Transverse colon (tissue), 4 donors: ENCODE measurements around the gene C2orf92. TPM values are rescaled to one million over a fixed set of nuclear protein-coding genes. Genes with fewer than 3 reads are reported as not detected.

Source experiments
- DNase-seq: peaks from one replicate; pipeline ENCODE4 v3.0.0-alpha.2; 2019
- H3K27ac ChIP-seq, 4 donors: fragments of 200-600 bp; sonication (generic); 2 replicates each; pipeline ENCODE4 v1.5.1; 2016 to 2018; ENCODE audit warnings: inconsistent platforms in 4 of 4
- H3K27me3 ChIP-seq: fragments of 200-600 bp; sonication (generic); 2 replicates; pipeline ENCODE4 v1.5.1; 2017; ENCODE audit warnings: inconsistent platforms
- H3K36me3 ChIP-seq, 4 donors: fragments of 200-600 bp; sonication (generic); 2 replicates each; pipeline ENCODE4 v1.5.1; 2017 to 2019; ENCODE audit warnings: inconsistent platforms in 4 of 4
- H3K4me1 ChIP-seq, 4 donors: fragments of 200-600 bp; sonication (generic); 2 replicates each; pipeline ENCODE4 v1.5.1; 2017 to 2020; ENCODE audit warnings: inconsistent platforms in 4 of 4
- H3K4me3 ChIP-seq, 4 donors: fragments of 200-600 bp; sonication (generic); 1 replicate in 1 of 4; 2 replicates in 3 of 4; pipeline versions ENCODE4 v1.5.1 to v1.6.1; 2017 to 2019; ENCODE audit warnings: inconsistent platforms in 4 of 4
- H3K9me3 ChIP-seq, 2 donors: fragments of 200-600 bp; sonication (generic); 2 replicates each; pipeline ENCODE4 v1.5.1; 2017 to 2019; ENCODE audit warnings: inconsistent platforms in 2 of 2
- CTCF ChIP-seq, 5 experiments: fragments of 200-600 bp in 3 of 5; fragments of 450-650 bp in 2 of 5; sonication (generic) in 3 of 5; IDR thresholded peaks; 1 replicate in 2 of 5; 2 replicates in 3 of 5; pipeline ENCODE4 v1.5.1; 2016 to 2017; ENCODE audit warnings: antibody characterized with exemption in 5 of 5, inconsistent platforms in 3 of 5, mild to moderate bottlenecking in 2 of 5, moderate library complexity in 1 of 5
- EP300 ChIP-seq: sonication (generic); formaldehyde crosslinking; IDR thresholded peaks from one replicate; pipeline ENCODE4 v1.6.1; 2017; ENCODE audit warnings: antibody characterized with exemption, low read depth
- POLR2A ChIP-seq: fragments of 450-650 bp; IDR thresholded peaks from one replicate; pipeline ENCODE4 v1.6.1; 2016; ENCODE audit warnings: antibody characterized with exemption, mild to moderate bottlenecking, moderate library complexity
- POLR2AphosphoS5 ChIP-seq, 3 donors: sonication (generic); formaldehyde crosslinking; IDR thresholded peaks; one replicate each; pipeline ENCODE4 v1.6.1; 2016; ENCODE audit warnings: antibody characterized with exemption in 3 of 3
- WGBS, 2 donors: methylation state at CpG; one replicate each; pipeline ENCODE4 v1.1.5; 2018; ENCODE audit warnings: low coverage in 1 of 2; 5-methylcytosine and 5-hydroxymethylcytosine counted together
- in situ Hi-C, 4 donors: fragments of 200-750 bp; cut with MboI; loops; one replicate each; pipeline versions ENCODE4 v1.15.0 to v1.15.1; 2017; ENCODE audit warnings: low sequenced_read_pairs in 3 of 4, low pct_ligation_motif_present in 1 of 4, low pct_unique_long_range_greater_than_20kb in 1 of 4
- intact Hi-C: fragments of 100-400 bp; cut with DNase I; formaldehyde crosslinking; loops from one replicate; pipeline ENCODE4 v1.15.1; 2023; ENCODE audit warnings: low total_unique reads
- total RNA-seq, 4 donors: library from RNA; depleted of rRNA; stranded (reverse); fragments of >200 nt; gene quantifications; one replicate each; pipeline ENCODE4 v1.1.0, GENCODE V29; 2016

C2orf92 gene
- total RNA-seq, 4 donors from 2014 or later = 13.8 to 27.3 (median 17.9) TPM

GRCh38 chr2:97645112-97645694, 24.3 kb upstream of the C2orf92 start:
- in situ Hi-C loops = no loop called here
- peaks cover 4% of the 10 kb centered on the region for H3K27me3 ChIP-seq
- H3K4me1 ChIP-seq = peaks cover 15 to 46% (median 33%) of the 10 kb centered on the region in 4 donors
- no peak for DNase-seq
- peak overlapping the region; percentile 87 to 97 (median 93) for H3K27ac ChIP-seq
- H3K4me3 ChIP-seq = peak overlapping the region; percentile 10 to 98 (median 86)
- TF ChIP-seq POLR2AphosphoS5 (IDR thresholded peaks at IDR 0.05) = no peak
- peaks cover 0 to 22% (median 9%) of the 10 kb centered on the region in 4 donors for H3K36me3 ChIP-seq
- 10 to 43% methylated on average over 3 to 19 of the region's 19 CpGs for WGBS, 2 donors
- no peaks in the 10 kb centered on the region for H3K9me3 ChIP-seq
- intact Hi-C loops = no loop called here

GRCh38 chr2:97645695-97646629, 23.6 kb upstream of the C2orf92 start, which contains the start of gene COX5B:
Gene COX5B (plus strand): TSS chr2:97646062. CDS start chr2:97646087, 25 bp downstream.
- peak within 1 kb of the TSS; percentile 83 to 99 (median 94) for H3K4me3 ChIP-seq
- 1% methylated on average over 44 of the region's 63 CpGs; no CpG with 5 or more reads in 1 of the 2 donors for WGBS, 2 donors
- H3K9me3 ChIP-seq = no peaks in the 10 kb centered on the region
- peaks cover 15 to 46% (median 33%) of the 10 kb centered on the region in 4 donors for H3K4me1 ChIP-seq
- peaks cover 4% of the 10 kb centered on the region for H3K27me3 ChIP-seq
- peaks cover 0 to 22% (median 9%) of the 10 kb centered on the region in 4 donors for H3K36me3 ChIP-seq
- intact Hi-C loops = no loop called here
- in situ Hi-C loops = no loop called here
- DNase-seq = peak; percentile 99
- peak within 1 kb of the TSS; percentile 87 to 97 (median 93) for H3K27ac ChIP-seq
- TF ChIP-seq CTCF (IDR thresholded peaks at IDR 0.05) = peak in 1 of 5 experiments; percentile 34
- peak; percentile 95 for TF ChIP-seq POLR2A
- TF ChIP-seq EP300 = no peak
- TF ChIP-seq POLR2AphosphoS5 (IDR thresholded peaks at IDR 0.05) = peak; percentile 86 to 97 (median 95)

GRCh38 chr2:97646977-97647376, 22.5 kb upstream of the C2orf92 start:
- Histone ChIP-seq H3K4me1 (peaks cover 15 to 46% (median 33%) of the 10 kb centered on the region in 4 donors), H3K9me3 (no peaks in the 10 kb centered on the region), H3K27me3 (no peaks in the 10 kb centered on the region), H3K36me3 (peaks cover 0 to 22% (median 9%) of the 10 kb centered on the region in 4 donors), H3K27ac (peak overlapping the region; percentile 87 to 97 (median 93)), H3K4me3 (peak overlapping the region in 3 of 4 donors; percentile 83 to 98 (median 90))
- WGBS, 2 donors = 75 to 78% methylated on average over 4 of the region's 4 CpGs
- in situ Hi-C loops (no loop called here), intact Hi-C loops (no loop called here)
- no peak for TF ChIP-seq POLR2A
- no peak for TF ChIP-seq EP300
- no peak for TF ChIP-seq CTCF (IDR thresholded peaks at IDR 0.05)
- TF ChIP-seq POLR2AphosphoS5 (IDR thresholded peaks at IDR 0.05) = no peak
- DNase-seq = no peak

- intact Hi-C loops (no loop called here), in situ Hi-C loops (loop anchor here in 1 of 4 donors (25.0 kb wide), 1 partner anchor 1589 kb away; no protein-coding TSS in a partner anchor)
- Histone ChIP-seq H3K9me3 (no peaks in the 10 kb centered on the region), H3K36me3 (peaks cover 0 to 22% (median 9%) of the 10 kb centered on the region in 4 donors), H3K4me1 (peaks cover 10 to 37% (median 27%) of the 10 kb centered on the region in 4 donors), H3K27ac (peak overlapping the region in 3 of 4 donors; percentile 64 to 95 (median 71)), H3K27me3 (no peaks in the 10 kb centered on the region), H3K4me3 (no peak overlapping the region)
- WGBS, 2 donors = 80 to 86% methylated on average over 2 to 4 of the region's 4 CpGs
- no peak for TF ChIP-seq CTCF (IDR thresholded peaks at IDR 0.05)
- no peak for TF ChIP-seq POLR2AphosphoS5 (IDR thresholded peaks at IDR 0.05)
- TF ChIP-seq EP300 = no peak
- TF ChIP-seq POLR2A = no peak
- DNase-seq = no peak
Observed at GRCh38 chr2:97651114-97651513, 18.4 kb upstream of the C2orf92 start.
